Right forelimb (tissue), 1 donor: Measurements from ENCODE around the gene CCDC200.
"Not testable (repeated sequence)": the region's sequence is repeated elsewhere in the genome, so short reads cannot be mapped to it uniquely, and the experiment has no call there.

Experiments used
- DNase-seq: peaks from one replicate; pipeline ENCODE4 v3.0.0-alpha.2; 2018

Gene CCDC200

DNA sequence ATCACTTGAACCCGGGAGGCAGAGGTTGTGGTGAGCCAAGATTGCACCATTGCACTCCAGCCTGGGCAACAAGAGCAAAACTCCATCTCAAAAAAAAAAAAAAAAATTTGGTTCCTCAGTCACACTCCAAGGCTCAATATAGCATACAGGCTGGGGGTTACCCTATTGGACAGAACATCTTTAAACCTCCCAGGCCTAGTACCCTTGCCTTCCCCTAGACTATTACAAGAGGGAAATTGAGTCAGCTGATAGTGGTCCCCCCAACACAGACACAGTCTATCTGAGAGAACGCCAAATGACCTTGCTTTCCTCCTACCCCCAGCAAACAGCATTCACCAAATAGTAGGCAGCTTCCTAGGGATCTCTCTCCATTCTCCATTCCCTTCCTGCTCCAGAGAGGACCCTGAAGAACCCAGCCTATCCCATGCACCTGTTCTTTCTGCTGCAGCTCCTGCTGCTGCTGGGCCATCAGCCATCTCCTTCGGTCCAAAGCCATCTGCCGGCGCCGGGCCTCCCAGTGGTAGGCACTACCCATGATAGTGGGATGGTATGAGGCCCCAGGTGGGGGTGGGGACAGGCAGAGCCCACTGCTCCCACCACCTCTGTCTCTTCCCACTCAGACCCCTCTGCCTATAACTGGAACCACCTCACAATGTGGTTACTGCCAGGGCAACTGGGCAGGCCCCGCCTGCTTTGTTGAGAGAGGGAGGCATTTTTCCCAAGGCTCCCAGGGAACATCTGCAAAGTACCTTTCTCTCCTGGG is at the start of gene CCDC200:
CCDC200 (minus strand) TSS at position 604 of the 763 bp plus-strand sequence; CDS start at position 535, 69 bp downstream.
- not testable (repeated sequence) for DNase-seq

DNA sequence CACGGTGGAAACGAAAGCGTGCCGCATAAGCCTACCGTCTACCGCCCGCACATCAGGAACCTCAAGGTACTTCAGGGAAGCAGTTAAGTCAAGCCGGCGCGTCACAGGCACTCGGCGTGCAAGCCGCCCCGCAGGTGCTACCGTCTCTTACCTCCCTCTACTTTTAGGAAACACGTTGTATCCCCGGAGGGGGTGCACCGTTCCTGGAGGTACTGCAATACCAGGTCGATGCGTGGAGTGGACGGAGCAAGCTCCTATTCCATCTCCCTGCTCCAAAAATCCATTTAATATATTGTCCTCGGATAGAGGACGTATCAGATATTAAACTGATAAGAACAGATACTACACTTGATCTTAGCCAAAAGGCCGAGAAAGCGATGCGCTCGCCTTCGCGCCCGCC is 44.5 kb upstream of the CCDC200 start:
- not testable (repeated sequence) for DNase-seq

- not testable (repeated sequence) for DNase-seq
Measured at GRCh38 chr17:43272483-43272882, 44.1 kb upstream of the CCDC200 start.

DNA sequence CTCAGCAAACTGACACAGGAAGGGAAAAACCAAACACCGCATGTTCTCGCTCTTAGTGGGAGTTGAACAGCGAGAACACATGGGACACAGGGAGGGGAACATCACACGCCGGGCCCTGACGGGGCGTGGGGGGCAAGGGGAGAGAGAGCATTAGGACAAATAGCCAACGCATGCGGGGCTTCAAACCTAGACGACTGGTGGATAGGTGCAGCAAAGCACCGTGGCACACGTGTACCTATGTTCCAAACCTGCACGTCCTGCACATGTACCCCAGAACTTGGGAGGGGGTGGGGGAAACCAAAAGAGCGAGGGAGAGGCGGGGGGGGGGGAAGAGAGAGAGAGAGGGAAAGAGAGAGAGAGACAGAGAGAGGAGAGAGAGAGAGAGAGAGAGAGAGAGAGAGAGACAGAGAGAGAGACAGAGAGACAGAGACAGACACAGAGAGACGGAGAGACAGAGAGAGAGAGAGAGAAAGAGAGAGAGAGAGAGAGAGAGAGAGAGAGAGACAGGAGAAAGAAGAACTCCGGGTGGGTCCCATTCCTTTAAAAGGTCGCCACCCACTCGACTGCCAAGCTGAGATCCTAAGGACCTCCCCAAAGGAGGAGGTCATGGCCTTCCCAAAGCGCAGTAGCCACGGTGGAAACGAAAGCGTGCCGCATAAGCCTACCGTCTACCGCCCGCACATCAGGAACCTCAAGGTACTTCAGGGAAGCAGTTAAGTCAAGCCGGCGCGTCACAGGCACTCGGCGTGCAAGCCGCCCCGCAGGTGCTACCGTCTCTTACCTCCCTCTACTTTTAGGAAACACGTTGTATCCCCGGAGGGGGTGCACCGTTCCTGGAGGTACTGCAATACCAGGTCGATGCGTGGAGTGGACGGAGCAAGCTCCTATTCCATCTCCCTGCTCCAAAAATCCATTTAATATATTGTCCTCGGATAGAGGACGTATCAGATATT is 42.4 kb upstream of the CCDC200 start:
- DNase-seq = not testable (repeated sequence)

GRCh38 chr17:43246456-43246855 is 18.0 kb upstream of the CCDC200 start:
- DNase-seq = not testable (repeated sequence)

- not testable (repeated sequence) for DNase-seq
Measured at GRCh38 chr17:43240596-43241352, 12.4 kb upstream of the CCDC200 start.

GRCh38 chr17:43239597-43239996 is 11.2 kb upstream of the CCDC200 start:
- not testable (repeated sequence) for DNase-seq

GRCh38 chr17:43233877-43234276 is 5.5 kb upstream of the CCDC200 start, which contains the start of gene RNU2-1:
Gene RNU2-1 (minus strand): TSS chr17:43233977.
- DNase-seq = not testable (repeated sequence)

DNA sequence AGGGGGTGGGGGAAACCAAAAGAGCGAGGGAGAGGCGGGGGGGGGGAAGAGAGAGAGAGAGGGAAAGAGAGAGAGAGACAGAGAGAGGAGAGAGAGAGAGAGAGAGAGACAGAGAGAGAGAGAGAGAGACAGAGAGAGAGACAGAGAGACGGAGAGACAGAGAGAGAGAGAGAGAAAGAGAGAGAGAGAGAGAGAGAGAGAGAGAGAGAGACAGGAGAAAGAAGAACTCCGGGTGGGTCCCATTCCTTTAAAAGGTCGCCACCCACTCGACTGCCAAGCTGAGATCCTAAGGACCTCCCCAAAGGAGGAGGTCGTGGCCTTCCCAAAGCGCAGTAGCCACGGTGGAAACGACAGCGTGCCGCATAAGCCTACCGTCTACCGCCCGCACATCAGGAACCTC is 4.8 kb upstream of the CCDC200 start:
- not testable (repeated sequence) for DNase-seq

DNA sequence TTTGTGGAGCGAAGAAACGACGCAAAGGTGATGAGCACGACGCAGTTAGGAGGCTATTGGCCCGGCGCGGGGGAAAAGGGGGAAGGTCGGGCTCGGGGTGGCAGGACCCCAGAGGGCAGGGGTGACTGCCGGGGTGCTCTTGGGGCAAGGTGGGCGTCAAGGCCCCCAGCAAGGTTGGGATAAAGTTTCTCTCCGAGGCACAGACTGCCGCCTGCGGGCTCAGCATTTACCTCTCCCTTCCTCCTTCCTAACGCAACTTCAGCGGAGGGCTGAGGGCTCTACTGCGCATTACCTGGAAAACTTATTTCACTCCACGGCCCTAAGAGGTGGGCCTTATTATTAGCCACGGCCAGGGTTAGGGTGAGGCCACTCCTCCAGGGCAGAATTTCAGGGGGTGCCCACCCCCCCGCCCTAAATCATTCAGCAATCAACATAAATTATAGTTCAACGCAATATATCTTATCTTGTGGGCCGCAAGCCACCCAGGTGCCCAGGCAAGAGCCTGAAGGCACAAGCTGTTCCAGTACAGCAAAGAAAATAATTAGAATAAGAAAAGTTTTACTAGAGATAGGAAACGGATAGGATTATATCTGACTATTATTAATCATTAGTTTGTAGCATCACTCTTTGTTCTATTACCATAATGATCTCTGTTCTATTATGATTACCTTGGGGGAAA is 3.7 kb upstream of the CCDC200 start:
- DNase-seq = not testable (repeated sequence)

DNA sequence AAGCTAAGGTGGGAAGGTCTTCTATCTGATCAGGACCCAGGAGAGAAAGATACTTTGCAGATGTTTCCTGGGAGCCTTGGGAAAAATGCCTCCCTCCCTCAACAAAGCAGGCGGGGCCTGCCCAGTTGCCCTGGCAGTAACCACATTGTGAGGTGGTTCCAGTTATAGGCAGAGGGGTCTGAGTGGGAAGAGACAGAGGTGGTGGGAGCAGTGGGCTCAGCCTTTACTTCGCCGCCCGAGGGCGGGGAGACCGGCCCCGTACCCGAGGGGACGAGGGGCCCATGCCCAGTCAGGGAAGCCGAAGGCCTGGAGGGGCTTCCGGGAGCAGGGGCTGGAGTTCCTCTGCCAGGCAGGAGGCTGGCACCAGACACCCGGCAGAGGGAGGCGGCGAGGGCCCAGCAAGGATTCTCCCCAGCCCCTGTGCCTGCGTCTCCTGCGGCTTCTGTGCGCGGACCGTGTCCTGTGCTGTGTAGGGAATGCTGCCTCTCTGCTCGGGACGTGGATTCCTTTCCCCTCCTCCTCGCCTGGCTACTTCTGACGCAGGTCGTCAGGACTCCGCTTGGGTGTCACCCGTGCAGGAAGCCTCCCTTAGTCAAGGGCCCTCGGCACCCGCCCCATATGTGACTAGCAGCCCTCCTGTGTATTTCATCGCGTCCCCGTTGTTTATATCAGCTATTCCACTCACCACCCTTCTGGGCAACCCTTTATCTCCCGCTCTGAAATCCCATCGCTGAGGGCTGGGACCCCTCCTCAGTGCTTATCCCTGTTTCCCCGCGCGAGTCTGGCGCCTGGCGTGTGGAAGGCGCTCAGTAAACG is 3.0 kb upstream of the CCDC200 start:
- DNase-seq = not testable (repeated sequence)

GRCh38 chr17:43226393-43226792 is 2.0 kb downstream of the CCDC200 start:
- DNase-seq = no peak

GRCh38 chr17:43224146-43224705 is 4.2 kb downstream of the CCDC200 start:
- DNase-seq = no peak

DNA sequence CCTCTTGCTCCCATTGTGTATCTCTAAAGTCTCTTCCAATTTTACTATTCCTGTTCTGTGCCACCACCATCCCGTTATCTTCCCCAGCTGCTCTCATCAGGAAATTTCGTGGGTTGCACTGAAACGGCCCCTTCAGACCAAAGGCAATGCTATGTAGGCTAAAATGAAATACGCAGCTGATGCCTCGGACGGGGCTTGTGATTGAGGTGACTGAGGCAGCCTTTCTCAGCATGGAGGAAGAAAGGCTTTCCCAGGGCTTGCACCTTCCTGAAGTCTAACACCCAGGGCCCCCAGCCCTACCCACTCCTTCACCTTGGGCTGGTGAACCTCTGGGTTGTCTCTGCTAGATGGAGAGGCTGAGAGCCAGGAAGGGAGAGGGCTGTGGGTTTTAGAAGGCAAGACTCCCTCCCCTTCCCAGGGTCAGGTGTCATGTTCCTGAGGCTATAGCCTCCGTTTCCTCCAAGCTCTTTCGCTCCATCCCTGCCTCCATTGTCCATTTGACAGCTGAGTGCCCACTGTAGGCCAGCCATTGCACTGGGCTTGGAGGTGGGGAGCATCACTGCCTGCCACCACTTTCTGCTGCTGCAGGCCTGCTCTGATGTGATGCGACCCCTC is 7.8 kb downstream of the CCDC200 start:
- no peak for DNase-seq

- no peak for DNase-seq
Measured at GRCh38 chr17:43219746-43220380, 8.6 kb downstream of the CCDC200 start.

GRCh38 chr17:43219001-43219400 is 9.4 kb downstream of the CCDC200 start:
- no peak for DNase-seq

- DNase-seq = no peak
Measured at GRCh38 chr17:43217614-43218087, 10.8 kb downstream of the CCDC200 start.

- no peak for DNase-seq
Measured at GRCh38 chr17:43216762-43217613, 11.4 kb downstream of the CCDC200 start.

- no peak for DNase-seq
Measured at GRCh38 chr17:43216369-43216761, 12.1 kb downstream of the CCDC200 start.
